Inferior parietal cortex (tissue), 1 donor: ENCODE measurements around the gene PAWR.

Experiments used
- DNase-seq: peaks from one replicate; pipeline ENCODE4 v3.0.0-alpha.2; 2016; ENCODE audit errors: extremely low spot score

PAWR gene, protein sequence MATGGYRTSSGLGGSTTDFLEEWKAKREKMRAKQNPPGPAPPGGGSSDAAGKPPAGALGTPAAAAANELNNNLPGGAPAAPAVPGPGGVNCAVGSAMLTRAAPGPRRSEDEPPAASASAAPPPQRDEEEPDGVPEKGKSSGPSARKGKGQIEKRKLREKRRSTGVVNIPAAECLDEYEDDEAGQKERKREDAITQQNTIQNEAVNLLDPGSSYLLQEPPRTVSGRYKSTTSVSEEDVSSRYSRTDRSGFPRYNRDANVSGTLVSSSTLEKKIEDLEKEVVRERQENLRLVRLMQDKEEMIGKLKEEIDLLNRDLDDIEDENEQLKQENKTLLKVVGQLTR

DNA sequence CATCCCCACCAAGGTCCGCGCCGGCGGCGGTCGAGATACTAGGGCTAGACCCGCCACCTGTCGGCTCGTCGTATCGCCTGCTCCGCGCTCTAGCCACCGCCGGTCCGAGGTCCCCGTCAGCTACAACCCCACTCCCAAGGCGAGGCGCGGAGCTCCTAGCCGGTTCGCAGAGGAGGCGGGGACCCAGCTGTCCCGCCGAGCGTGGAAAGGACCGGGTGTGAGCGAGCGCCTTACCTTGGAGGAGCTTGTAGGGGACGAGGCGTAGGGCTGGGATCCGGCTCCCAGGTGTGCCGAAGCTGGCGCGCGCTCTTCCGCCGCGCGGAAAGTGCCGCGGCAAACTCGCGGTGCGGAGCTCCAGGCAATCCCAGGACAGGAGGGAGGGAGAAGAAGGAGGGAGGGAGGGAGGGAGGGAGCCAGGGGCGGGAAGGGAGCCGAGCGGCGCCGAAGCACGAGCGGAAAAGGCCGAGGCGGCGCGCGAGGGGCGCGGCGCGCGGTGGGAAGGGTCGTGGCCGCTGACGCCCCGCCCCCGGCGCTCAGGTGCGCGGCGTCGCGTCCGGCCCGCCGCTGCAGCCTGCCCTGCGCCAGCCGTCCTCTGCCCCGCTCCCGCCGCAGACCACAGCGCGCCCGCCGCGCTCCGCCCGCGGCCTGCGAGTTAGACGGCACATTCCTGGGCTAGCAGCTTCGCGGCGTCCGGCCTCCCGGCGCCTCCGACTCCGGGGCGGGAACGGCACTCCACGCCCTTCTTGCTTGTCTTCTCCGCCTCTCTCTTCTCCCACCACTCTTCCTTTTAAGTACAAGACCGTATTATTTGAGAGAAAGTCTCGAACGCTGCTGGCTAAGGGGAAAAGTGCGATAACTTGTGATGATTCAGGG lies at the start of gene PAWR:
PAWR (minus strand) TSS at position 327 of the 873 bp plus-strand sequence. CDS start 720 bp downstream, outside the sequence.
- no peak for DNase-seq

DNA sequence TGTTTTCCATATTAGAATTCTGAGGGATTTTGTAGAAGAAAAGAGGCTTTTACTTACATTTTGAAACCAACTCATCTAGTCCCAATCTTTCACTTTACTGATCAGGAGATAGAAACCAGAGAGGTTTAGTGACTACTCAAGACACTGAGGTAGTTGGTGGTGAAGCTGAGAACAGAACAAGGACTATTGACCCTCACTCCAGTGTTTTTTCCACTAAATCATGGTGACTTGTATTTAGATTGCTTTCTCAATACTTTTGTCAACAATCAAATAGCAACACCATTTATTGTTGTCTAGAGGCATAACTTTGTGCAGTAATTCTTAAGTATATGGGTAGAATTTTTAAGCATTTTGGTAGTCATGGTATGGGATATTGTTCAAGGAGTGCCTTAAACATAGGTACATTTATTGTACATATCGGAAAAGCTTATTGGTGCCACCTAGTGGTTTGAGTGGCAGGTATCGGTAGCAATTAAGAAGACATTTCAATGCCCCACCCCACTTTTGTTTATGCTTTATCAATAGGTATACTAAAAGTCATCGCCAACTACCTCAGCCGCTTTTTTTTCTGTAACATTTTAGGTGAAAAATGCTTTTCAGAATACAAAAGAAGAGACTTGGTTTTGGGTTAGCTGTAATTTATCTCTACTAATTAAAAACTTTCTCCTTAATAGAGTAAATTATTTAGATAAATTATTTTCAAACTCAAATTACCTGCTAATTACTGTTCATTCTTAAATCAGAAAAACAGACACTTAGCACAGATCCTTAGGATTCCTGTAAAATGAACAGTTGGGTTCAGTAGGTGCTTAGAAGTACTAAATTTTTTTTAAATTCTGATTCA lies 47.3 kb upstream of the PAWR start:
- peak; percentile 36 for DNase-seq

DNA sequence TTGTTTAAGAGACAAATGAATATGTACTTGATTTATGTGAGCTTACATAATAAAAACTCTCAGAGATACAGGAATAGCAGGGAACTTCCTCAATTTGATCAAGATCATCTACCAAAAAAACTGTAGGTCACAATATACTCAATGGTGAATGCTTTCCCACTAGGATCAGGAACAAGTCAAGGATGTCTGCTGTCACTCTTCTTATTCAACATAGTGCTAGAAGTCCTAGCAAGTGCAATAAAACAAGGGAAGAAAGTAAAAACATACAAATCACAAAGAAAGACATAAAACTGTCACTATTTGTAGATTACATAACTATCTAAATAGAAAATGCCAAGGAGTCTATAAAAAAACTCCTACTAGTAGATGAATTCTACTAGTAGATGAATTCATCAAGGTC lies 41.9 kb upstream of the PAWR start:
- no peak for DNase-seq

DNA sequence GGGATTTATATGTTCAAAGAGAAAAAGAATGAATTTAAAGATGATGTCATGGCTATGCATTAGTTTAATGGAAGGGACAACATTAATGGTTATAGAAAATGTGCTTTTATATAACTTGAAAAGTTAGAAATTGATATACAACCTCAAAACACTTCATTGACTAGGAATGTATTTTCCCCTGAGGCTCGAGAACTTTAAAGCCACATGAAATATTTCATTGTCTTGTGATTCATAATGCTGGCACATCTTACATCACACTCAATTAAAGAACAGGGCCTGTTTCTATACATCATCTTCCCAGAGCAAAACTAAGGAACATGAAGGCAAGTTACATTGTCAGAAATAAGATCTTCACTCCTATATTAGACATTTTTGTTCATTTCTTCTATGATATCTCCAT lies 35.2 kb upstream of the PAWR start:
- no peak for DNase-seq

DNA sequence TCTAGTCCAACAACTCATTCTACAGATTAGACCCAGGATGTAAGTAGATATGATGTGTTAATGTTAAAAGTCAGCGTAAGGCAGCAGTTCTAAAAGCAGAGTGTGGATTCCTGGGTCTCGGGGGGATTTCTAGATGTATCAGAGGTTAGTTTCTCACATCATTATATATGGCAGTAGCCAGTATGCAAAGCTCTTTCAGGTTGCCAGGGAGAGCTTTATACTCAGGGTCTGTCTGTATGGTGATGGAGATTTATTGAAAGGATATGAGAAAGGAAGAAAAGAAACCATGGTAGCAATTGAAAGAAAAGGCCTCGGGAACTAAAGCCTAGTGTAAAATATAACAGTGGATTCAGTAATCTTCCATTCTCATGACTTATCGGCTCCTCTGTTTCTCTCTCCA lies 26.2 kb upstream of the PAWR start:
- no peak for DNase-seq

DNA sequence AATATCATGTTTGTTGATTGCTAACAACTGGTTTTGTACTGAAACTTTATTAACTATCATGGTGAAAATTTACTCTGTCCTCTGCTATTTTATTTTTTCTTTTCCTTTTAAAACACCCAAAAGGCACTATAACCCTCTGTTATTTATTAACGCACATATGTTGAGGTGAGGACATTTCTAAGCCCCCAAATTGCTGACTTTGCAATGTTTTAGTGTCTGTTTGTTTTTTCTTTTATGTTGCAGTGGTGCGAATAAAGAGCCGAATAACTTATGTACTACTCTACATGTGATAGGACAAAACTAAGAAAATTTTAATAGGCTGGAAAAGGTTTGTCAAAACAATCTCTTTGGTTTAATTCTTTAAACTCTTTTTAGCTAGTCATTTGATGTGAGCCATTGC lies 24.5 kb upstream of the PAWR start:
- DNase-seq, result no peak

DNA sequence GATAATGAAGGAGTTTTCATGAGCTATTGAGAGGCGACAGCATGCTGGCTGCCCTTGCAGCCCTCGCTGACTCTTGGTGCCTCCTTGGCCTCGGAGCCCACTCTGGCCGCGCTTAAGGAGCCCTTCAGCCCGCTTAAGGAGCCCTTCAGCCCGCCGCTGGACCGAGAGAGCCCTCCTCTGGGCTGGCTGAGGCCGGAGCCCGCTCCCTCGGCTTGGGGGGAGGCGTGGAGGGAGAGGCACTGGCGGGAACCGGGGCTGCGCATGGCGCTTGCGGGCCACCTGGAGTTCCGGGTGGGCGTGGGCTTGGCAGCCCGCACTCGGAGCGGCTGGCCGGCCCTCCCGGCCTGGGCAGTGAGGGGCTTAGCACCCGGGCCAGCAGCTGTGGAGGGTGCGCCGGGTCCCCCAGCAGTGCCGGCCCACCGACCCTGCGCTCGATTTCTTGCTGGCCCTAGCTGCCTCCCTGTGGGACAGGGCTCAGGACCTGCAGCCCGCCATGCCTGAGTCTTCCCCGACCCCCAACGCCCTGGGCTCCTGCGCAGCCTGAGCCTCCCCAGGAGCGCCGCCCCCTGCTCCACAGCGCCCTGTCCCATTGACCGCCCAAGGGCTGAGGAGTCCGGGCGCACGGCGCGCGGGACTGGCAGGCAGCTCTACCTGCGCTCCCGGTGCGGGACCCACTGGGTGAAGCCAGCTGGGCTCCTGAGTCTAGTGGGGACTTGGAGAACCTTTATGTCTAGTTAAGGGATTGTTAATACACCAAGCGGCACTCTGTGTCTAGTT lies 20.1 kb upstream of the PAWR start:
- DNase-seq, result no peak

DNA sequence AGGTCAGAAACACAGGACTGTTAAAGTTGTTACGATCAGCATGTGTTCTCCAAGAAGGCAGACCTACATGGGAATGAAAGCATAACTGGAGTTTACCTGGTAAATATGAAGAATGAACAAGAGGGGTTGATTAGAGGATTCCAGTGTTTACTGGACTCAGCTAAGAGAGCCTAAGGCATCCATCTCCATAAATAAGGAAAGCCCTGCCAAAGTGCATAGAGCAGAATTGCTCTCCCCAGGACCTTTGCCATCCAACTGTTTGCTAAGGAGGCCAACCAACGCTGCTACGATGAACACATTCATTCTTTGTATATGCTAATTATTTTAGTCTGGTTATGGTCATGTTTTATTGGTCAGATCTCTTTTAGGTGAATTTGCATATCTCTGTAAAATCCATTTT lies 17.1 kb upstream of the PAWR start:
- DNase-seq, result no peak

DNA sequence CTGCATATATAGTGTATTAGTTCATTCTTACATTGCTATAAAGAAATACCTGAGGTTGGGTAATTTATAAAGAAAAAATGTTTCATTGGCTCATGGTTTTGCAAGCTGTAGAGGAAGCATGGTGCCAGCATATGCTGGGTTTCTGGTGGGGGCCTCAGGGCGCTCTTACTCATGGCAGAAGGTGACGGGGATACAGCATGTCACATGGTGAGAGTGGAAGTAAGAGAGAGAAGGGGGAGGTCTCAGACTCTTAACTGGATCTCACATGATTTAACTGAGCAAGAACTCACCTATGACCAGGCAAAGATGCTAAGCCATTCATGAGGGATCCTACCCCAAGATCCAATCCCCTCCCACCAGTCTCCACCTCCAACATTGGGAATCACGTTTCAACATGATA lies 15.9 kb upstream of the PAWR start:
- no peak for DNase-seq

DNA sequence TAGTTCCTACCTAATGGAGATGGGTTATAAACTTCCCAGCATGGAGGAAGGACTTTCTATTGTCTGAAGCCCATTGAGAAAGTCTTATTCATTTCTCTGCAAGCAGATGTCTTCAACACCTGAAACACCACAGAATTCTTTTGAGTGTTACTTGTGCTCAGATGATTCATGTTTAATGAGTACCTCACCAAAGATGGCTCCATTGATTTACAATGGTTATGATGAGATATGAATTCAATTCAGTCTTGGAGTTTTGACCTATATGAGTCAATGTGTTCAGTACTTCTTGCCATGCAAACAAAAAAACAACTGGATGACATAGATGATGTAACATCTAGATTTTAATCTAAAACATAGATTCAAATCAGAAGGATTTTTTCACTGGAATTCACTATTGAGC lies 15.4 kb upstream of the PAWR start:
- no peak for DNase-seq

DNA sequence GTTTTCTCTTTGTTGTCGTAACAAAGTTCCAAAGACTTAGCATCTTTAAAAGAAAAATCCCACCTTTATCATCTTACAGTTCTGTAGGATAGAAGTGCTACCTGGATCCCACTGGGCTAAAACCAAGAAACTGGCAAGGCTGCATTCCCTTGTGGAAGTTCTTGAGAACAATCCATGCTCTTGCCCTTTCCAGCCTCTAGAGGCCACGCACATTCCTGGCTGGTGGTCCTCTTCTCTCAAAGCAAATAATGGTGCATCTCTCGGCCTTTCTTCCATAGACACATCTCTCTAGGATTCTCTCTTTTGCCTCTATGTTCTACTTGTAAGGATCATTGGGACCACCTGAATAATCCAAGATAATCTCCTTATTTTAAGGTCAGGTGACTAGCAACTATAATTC lies 8.2 kb upstream of the PAWR start:
- no peak for DNase-seq

DNA sequence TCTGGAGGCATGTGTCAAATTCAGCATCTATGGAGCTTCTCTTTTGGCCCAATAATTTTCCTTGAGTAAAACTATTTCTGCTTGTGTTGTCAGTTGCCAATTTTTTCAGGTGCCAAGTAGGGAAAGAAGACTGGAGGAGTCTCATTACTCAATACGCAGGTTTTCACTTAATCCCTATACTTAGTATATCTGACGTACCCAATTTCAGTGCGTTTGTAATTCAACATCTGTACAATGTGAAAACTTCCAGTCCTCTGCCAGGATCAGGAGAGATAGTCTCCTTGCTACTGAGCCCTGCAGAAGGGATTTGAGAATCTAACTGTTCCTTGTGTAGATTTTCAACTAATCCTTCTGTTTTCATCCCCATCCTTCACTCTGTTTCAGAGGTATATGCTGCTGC lies 5.7 kb upstream of the PAWR start:
- no peak for DNase-seq

DNA sequence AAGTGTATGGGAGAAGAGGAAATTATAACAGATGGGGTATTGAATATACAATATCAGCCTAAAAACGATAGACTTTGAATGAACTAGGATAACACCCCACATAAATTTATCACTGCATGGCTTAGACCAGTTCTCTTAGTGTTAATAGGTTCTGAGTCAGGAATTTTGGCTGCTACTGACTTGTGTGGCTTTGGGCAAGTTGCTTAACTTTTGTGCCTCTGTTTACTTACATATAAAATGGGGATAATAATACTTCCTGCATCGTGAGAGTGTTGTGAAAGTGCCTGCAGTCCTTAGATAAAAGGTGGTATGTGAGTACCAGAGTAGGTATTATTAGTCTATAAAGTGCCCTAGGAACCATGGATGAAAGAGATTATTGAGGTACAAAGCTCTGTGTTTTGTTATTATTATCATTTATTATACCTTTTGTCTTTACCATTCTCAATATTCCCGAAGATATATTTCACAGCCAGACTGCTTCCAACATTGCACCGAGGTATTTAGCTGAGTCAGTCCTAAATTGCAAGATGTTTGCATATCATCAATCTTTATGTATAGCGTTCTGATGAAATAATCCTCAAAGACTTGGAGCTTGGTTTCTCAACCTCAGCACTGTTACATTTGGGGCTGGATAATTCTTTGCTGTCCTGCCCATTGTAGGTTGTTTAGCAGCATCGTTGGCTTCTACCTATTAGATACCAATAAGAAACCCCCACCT lies 2.3 kb upstream of the PAWR start:
- no peak for DNase-seq

DNA sequence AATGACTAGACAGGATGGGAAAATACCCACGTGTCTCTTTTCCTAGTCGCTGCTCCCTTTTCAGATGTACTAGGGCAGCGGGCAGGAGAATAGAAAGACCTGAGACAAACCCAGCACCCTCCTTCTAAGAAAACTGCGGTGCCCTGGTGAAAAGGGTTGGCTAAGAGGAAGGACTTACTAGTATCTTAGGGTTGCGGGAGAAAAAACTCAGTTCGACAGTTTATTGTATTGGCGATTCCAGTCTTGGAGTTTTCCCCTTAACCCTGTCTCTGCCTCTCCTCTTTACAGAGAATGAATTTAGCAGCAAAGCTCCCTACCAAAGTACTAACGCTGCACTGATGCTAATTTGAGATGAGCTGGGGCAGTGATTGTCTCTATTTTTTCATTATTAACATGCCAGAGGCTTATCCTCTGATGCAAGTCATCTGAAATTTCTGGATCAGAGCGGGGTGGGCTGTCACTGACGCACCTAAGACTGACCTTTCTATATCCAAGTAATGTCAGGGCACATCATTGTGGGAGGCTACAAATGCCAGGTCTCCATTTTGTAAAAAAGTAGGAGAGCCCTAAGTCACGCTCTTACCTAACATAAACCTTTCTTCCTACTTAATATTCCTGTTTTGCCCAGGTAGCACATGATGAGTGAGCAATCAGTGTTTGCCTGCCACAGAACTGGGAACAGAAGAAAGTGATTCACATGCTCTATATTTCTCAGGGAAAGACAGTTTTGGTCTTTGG lies 916 bp upstream of the PAWR start:
- no peak for DNase-seq

DNA sequence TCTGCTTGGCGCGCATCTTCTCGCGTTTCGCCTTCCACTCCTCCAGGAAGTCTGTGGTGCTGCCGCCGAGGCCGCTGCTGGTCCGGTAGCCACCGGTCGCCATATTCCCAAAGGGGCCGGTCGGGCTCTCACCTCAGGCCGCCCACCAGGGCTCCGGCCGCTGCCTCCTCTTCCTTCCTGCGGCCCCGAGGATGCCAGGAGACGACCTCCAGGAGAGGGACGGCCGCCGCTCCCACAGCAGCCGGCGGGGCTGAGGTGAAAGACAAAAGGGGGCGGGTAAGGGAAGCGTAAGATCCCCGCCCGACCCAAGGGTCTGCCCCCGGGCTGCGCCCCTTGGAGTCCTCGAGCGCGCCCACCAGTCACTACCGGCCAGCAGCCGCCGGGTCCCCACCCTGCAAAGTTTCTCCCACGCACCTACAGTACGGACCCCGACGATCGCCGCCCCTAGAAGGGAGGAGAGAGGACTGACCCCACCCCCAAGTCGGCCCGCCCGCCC lies 574 bp downstream of the PAWR start:
- no peak for DNase-seq

DNA sequence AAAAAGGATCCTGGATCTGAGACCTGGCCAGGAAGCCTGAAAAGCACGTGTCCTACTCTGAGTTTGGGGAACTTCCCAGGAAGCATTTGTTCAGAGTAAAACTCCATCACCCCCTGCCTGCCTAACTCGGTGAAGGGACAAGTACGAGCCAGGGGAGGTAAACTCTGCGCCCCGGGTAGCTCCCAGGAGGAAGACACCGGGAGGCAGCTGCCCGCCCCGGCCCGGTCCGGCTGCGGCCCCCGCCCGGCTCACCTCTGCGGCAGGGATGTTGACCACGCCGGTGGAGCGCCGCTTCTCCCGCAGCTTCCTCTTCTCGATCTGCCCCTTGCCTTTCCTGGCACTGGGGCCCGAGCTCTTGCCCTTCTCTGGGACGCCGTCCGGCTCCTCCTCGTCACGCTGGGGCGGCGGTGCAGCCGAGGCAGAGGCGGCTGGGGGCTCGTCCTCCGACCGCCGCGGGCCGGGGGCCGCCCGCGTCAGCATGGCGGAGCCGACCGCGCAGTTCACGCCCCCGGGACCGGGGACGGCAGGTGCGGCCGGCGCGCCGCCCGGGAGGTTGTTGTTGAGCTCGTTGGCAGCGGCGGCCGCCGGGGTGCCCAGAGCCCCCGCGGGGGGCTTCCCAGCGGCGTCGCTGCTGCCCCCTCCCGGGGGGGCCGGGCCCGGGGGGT lies 1.2 kb downstream of the PAWR start:
- no peak for DNase-seq

DNA sequence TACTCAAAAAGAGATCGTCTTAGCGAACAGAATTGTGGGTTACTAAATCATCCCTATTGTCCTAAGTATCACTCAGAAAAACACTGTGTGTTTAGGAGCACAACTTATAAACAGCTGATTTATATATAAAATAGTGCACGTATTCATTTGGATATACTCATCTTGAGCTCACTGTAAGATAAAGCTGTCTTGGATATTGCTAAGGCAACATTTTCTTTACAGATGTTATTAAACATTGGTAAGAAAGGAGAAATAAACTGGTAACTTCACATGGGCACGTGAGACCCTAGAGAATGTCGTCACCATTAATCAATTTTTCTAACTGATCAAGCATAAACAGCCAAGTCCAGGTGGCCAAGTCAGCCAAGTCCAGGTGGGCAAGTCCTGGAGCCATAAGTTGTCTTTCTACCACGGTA lies 1.7 kb downstream of the PAWR start:
- DNase-seq, result no peak

DNA sequence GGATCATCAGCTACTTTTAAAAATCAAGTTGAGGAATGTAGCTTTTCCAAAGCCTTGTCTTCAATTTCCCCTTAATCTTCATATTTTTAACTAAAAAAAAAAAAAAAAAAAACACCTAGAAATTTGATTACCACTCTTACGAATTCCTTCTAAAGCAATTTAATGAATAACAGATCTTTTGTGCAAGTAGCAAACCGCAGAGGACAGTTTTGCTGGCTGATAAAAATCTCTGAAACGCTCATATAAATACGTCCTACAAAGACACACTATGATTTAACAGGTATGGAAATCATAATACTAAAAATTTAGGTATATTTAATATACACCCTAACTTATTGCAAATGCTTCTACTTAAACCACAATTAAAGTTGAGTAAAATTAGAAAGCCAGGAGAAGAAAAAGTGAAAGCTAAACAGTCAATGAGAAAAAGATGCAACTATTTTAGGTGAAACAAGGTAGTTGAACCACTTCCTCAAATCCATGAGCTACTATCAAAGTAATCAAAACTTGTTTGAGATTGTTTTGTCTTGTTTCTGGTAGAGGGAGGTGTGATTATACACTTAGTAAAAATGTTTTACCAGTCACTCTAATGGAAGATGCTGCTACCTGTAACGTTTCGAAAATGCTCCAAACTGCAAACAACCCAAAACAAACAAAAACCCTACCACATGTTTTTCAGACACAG lies 2.2 kb downstream of the PAWR start:
- no peak for DNase-seq
